ENCODE results near the gene MSANTD7. TPM values are rescaled to one million over a fixed set of nuclear protein-coding genes. Genes with fewer than 3 reads are reported as not detected.
A peak's percentile ranks its signal among the peaks of the same experiment; 100 is the strongest.

MSANTD7 gene, protein sequence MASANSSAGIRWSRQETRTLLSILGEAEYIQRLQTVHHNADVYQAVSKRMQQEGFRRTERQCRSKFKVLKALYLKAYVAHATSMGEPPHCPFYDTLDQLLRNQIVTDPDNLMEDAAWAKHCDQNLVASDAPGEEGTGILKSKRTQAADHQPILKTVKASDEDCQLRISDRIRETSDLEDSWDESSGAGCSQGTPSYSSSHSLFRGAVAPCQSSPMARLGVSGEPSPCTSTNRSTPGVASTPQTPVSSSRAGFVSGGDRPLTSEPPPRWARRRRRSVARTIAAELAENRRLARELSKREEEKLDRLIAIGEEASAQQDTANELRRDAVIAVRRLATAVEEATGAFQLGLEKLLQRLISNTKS
- 11.5 and 12.0 TPM in 2 replicates for polyA plus RNA-seq (2013)

DNA sequence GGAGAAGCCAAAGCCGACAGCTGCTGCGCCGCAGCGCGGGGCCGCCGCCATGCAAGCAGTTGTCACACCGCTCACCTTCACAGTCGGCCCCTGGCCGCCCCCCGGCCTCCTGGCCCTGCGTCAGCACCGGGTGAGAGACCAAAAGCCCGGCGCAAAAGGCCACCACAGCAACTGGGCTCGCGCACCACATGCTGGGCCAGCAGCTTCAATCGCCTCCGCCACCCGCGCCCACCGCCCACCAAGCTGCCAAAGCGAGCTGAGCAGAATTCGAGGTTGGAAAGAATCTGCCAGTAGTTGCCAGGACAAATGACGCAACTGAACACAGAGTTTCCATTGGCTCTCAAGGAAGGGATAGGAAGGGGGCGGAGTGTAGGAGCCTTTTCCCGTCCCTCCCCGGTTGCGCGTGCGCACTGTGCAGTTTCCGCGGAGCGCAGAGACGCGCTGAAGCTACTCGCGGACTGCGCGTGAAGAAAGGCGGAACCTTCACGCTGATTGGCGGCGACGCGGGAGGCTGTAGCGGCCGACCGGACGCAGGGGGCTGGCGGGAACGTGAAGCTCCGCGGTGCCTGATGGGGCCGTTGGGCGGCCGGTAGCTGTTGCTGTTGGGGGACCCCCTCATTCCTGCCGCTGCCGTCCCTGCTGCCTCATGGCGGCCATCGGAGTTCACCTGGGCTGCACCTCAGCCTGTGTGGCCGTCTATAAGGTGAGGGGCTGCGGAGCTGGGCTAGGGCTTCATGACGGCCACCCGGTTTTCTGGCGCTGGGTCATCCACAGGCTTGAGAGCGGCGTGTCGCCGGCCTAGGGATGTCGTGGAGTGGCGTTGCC is at the start of gene MSANTD7, which contains the start of the genes CDNF and HSPA14:
Gene MSANTD7 (plus strand): TSS at position 550 of the 825 bp plus-strand sequence. CDS start 3,979 bp downstream, outside the sequence.
Gene CDNF (minus strand): TSS at position 281 of the 825 bp plus-strand sequence. CDS start 91 bp downstream, at position 190.
Gene HSPA14 (plus strand): TSS at position 550 of the 825 bp plus-strand sequence. CDS start 97 bp downstream, at position 647.
- Histone ChIP-seq H2BK120ac (ENCODE audit: insufficient read depth, low read length, poor library complexity) (peak within 1 kb of the TSS; percentile 67), H2AFZ (ENCODE audit: insufficient read depth, low read length, poor library complexity) (peak within 1 kb of the TSS; percentile 92), H3K18ac (ENCODE audit: low read length) (peak within 1 kb of the TSS; percentile 84), H3K4ac (ENCODE audit: low read depth, low read length) (peak within 1 kb of the TSS; percentile 85), H3K79me1 (ENCODE audit: low read length) (peaks cover 14% of the 10 kb centered on the region), H3K23ac (ENCODE audit: low read length) (no peak within 1 kb of the TSS), H3K79me2 (ENCODE audit: control insufficient read depth, insufficient read depth, low read length, poor library complexity) (peaks cover 15% of the 10 kb centered on the region), H3K4me1 (ENCODE audit: control insufficient read depth in 1 of 2, insufficient read depth in 2 of 2, low read length in 2 of 2) (peaks cover 3% of the 10 kb centered on the region in 2 experiments), H2AK5ac (ENCODE audit: low read length) (peak within 1 kb of the TSS; percentile 61), H3K27me3 (ENCODE audit: insufficient read depth, low read length) (no peaks in the 10 kb centered on the region), H3K9ac (ENCODE audit: low read length) (peak within 1 kb of the TSS; percentile 99), H4K91ac (ENCODE audit: low read depth, low read length) (peak within 1 kb of the TSS; percentile 82), H3K27ac (ENCODE audit: low read depth, low read length) (peak within 1 kb of the TSS; percentile 83), H3K14ac (ENCODE audit: low read length) (peak within 1 kb of the TSS; percentile 87), H3K4me2 (ENCODE audit: low read length) (peak within 1 kb of the TSS; percentile 93), H2BK5ac (ENCODE audit: low read depth, low read length, poor library complexity) (peak within 1 kb of the TSS; percentile 90), H3K9me3 (ENCODE audit: insufficient read depth, low read depth, low read length) (peaks cover 2% of the 10 kb centered on the region), H4K12ac (ENCODE audit: low read depth, low read length) (peak within 1 kb of the TSS; percentile 65), H2BK12ac (ENCODE audit: low read length) (peak within 1 kb of the TSS; percentile 38), H3K4me3 (ENCODE audit: low read depth, low read length) (peak within 1 kb of the TSS; percentile 100), H3K36me3 (ENCODE audit: control insufficient read depth in 1 of 2, insufficient read depth in 2 of 2, low read length in 2 of 2) (peaks cover 13 to 15% of the 10 kb centered on the region in 2 experiments), H4K8ac (ENCODE audit: low read depth, low read length) (peak within 1 kb of the TSS; percentile 88)
- DNase-seq: peak; percentile 100
- no CpG with 5 or more reads among the region's 72 CpGs for WGBS (ENCODE audit: extremely low coverage, insufficient coverage, insufficient read length)

DNA sequence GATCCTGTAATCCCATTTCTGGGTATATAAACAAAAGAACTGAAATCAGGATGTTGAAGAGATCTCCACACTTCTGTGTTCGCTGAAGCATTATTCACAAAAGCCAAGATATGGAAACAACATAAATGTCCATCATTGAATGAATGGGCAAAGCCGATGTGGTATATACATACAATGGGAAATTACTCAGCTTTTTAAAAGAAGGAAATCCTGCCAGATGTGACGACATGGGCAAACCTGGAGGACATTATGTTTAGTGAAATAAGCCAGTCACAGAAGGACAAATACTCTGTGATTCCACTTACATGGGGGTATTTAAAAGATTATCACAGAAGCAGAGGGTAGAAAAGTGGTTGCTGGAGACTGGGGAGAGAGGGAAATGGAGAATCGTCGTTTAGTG is 39.5 kb upstream of the MSANTD7 start:
- Histone ChIP-seq H2BK120ac (ENCODE audit: insufficient read depth, low read length, poor library complexity) (no peak overlapping the region), H3K79me2 (ENCODE audit: control insufficient read depth, insufficient read depth, low read length, poor library complexity) (no peaks in the 10 kb centered on the region), H2BK5ac (ENCODE audit: low read depth, low read length, poor library complexity) (no peak overlapping the region), H3K4me3 (ENCODE audit: low read depth, low read length) (no peak overlapping the region), H3K9me3 (ENCODE audit: insufficient read depth, low read depth, low read length) (peaks cover 2% of the 10 kb centered on the region), H3K4me2 (ENCODE audit: low read length) (no peak overlapping the region), H4K12ac (ENCODE audit: low read depth, low read length) (no peak overlapping the region), H4K8ac (ENCODE audit: low read depth, low read length) (no peak overlapping the region), H3K27ac (ENCODE audit: low read depth, low read length) (no peak overlapping the region), H3K23ac (ENCODE audit: low read length) (no peak overlapping the region), H4K91ac (ENCODE audit: low read depth, low read length) (no peak overlapping the region), H3K4ac (ENCODE audit: low read depth, low read length) (no peak overlapping the region), H3K36me3 (ENCODE audit: control insufficient read depth in 1 of 2, insufficient read depth in 2 of 2, low read length in 2 of 2) (no peaks in the 10 kb centered on the region), H2AFZ (ENCODE audit: insufficient read depth, low read length, poor library complexity) (no peak overlapping the region), H3K27me3 (ENCODE audit: insufficient read depth, low read length) (no peaks in the 10 kb centered on the region), H3K4me1 (ENCODE audit: control insufficient read depth in 1 of 2, insufficient read depth in 2 of 2, low read length in 2 of 2) (no peaks in the 10 kb centered on the region), H3K14ac (ENCODE audit: low read length) (no peak overlapping the region), H3K79me1 (ENCODE audit: low read length) (no peaks in the 10 kb centered on the region), H3K18ac (ENCODE audit: low read length) (no peak overlapping the region), H2BK12ac (ENCODE audit: low read length) (no peak overlapping the region), H3K9ac (ENCODE audit: low read length) (no peak overlapping the region), H2AK5ac (ENCODE audit: low read length) (no peak overlapping the region)
- WGBS (ENCODE audit: extremely low coverage, insufficient coverage, insufficient read length): no CpG with 5 or more reads among the region's 5 CpGs
- DNase-seq: no peak

DNA sequence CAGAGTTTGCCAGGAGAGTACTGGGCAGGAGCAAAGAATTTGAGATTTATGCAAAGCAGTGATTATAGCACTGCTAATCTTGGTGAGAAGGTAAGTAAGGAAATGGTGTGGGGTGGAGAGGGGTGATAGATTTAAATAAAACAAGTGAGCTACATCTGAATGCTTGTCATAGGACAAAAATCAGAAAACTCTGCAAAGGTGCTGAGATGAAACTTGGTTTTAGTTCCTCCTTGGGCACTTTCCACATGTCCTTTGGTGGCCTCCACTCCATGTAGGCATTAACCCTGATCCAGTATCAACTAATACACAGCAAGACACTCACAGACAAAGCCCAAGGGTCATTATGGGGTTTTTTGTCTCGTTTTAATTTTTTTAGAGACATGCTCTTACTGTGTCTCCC is 37.7 kb upstream of the MSANTD7 start:
- no peak overlapping the region for H3K4me3 ChIP-seq (ENCODE audit: low read depth, low read length)
- no CpG with 5 or more reads among the region's 1 CpG for WGBS (ENCODE audit: extremely low coverage, insufficient coverage, insufficient read length)
- H2BK12ac ChIP-seq (ENCODE audit: low read length): no peak overlapping the region
- H3K9ac ChIP-seq (ENCODE audit: low read length): no peak overlapping the region
- H3K36me3 ChIP-seq (ENCODE audit: control insufficient read depth in 1 of 2, insufficient read depth in 2 of 2, low read length in 2 of 2): no peaks in the 10 kb centered on the region
- no peaks in the 10 kb centered on the region for H3K79me2 ChIP-seq (ENCODE audit: control insufficient read depth, insufficient read depth, low read length, poor library complexity)
- peaks cover 2% of the 10 kb centered on the region for H3K9me3 ChIP-seq (ENCODE audit: insufficient read depth, low read depth, low read length)
- no peak overlapping the region for H3K23ac ChIP-seq (ENCODE audit: low read length)
- no peaks in the 10 kb centered on the region for H3K4me1 ChIP-seq (ENCODE audit: control insufficient read depth in 1 of 2, insufficient read depth in 2 of 2, low read length in 2 of 2)
- no peaks in the 10 kb centered on the region for H3K79me1 ChIP-seq (ENCODE audit: low read length)
- no peak overlapping the region for H2BK120ac ChIP-seq (ENCODE audit: insufficient read depth, low read length, poor library complexity)
- no peak overlapping the region for H3K18ac ChIP-seq (ENCODE audit: low read length)
- H3K27ac ChIP-seq (ENCODE audit: low read depth, low read length): no peak overlapping the region
- H2AK5ac ChIP-seq (ENCODE audit: low read length): no peak overlapping the region
- H3K4me2 ChIP-seq (ENCODE audit: low read length): no peak overlapping the region
- no peak overlapping the region for H3K4ac ChIP-seq (ENCODE audit: low read depth, low read length)
- no peak overlapping the region for H2BK5ac ChIP-seq (ENCODE audit: low read depth, low read length, poor library complexity)
- no peak for DNase-seq
- H2AFZ ChIP-seq (ENCODE audit: insufficient read depth, low read length, poor library complexity): no peak overlapping the region
- H3K14ac ChIP-seq (ENCODE audit: low read length): no peak overlapping the region
- no peak overlapping the region for H4K8ac ChIP-seq (ENCODE audit: low read depth, low read length)
- H4K91ac ChIP-seq (ENCODE audit: low read depth, low read length): no peak overlapping the region
- no peaks in the 10 kb centered on the region for H3K27me3 ChIP-seq (ENCODE audit: insufficient read depth, low read length)
- no peak overlapping the region for H4K12ac ChIP-seq (ENCODE audit: low read depth, low read length)

DNA sequence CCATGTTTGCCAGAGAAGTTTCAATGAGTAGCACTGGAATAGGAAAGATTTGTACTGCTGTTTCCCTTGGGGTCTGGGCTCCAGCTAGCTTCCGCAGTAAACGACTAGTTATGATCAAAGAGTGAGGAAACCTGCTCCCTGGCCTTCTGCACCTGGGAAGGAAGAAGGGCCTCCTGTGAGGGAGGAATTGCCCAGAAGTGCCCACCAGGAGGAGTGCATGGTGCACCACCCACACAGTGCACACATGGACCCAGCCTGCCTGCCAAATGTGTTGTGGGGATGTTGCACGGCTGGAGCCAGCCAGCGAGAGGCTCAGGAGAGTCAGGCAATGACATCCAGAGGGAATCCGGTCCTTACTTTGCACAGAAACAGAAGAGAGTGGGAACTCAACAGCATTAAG is 36.4 kb upstream of the MSANTD7 start:
- H3K4me2 ChIP-seq (ENCODE audit: low read length): no peak overlapping the region
- peaks cover 2% of the 10 kb centered on the region for H3K9me3 ChIP-seq (ENCODE audit: insufficient read depth, low read depth, low read length)
- no peak overlapping the region for H3K27ac ChIP-seq (ENCODE audit: low read depth, low read length)
- H3K23ac ChIP-seq (ENCODE audit: low read length): no peak overlapping the region
- no peak overlapping the region for H4K12ac ChIP-seq (ENCODE audit: low read depth, low read length)
- DNase-seq: no peak
- H3K4me1 ChIP-seq (ENCODE audit: control insufficient read depth in 1 of 2, insufficient read depth in 2 of 2, low read length in 2 of 2): no peaks in the 10 kb centered on the region
- H2BK5ac ChIP-seq (ENCODE audit: low read depth, low read length, poor library complexity): no peak overlapping the region
- H3K18ac ChIP-seq (ENCODE audit: low read length): no peak overlapping the region
- no peaks in the 10 kb centered on the region for H3K79me2 ChIP-seq (ENCODE audit: control insufficient read depth, insufficient read depth, low read length, poor library complexity)
- no peak overlapping the region for H2AFZ ChIP-seq (ENCODE audit: insufficient read depth, low read length, poor library complexity)
- no peak overlapping the region for H3K4ac ChIP-seq (ENCODE audit: low read depth, low read length)
- H3K27me3 ChIP-seq (ENCODE audit: insufficient read depth, low read length): no peaks in the 10 kb centered on the region
- no peak overlapping the region for H2AK5ac ChIP-seq (ENCODE audit: low read length)
- no CpG with 5 or more reads among the region's 5 CpGs for WGBS (ENCODE audit: extremely low coverage, insufficient coverage, insufficient read length)
- H3K79me1 ChIP-seq (ENCODE audit: low read length): no peaks in the 10 kb centered on the region
- H2BK12ac ChIP-seq (ENCODE audit: low read length): no peak overlapping the region
- H3K36me3 ChIP-seq (ENCODE audit: control insufficient read depth in 1 of 2, insufficient read depth in 2 of 2, low read length in 2 of 2): no peaks in the 10 kb centered on the region
- H3K4me3 ChIP-seq (ENCODE audit: low read depth, low read length): no peak overlapping the region
- H2BK120ac ChIP-seq (ENCODE audit: insufficient read depth, low read length, poor library complexity): no peak overlapping the region
- no peak overlapping the region for H3K14ac ChIP-seq (ENCODE audit: low read length)
- no peak overlapping the region for H3K9ac ChIP-seq (ENCODE audit: low read length)
- H4K8ac ChIP-seq (ENCODE audit: low read depth, low read length): no peak overlapping the region
- H4K91ac ChIP-seq (ENCODE audit: low read depth, low read length): no peak overlapping the region

Data from trophoblast cell (in vitro differentiated cells and primary cell).